GM19240 (cell line): Measurements from ENCODE around the gene RARRES1.
A peak's percentile ranks its signal among the peaks of the same experiment; 100 is the strongest.

Source experiments
- DNase-seq: peaks from one replicate; pipeline ENCODE4 v3.0.0; 2011; ENCODE audit warnings: low spot score; ENCODE audit not compliant: insufficient read length

RARRES1 gene

DNA sequence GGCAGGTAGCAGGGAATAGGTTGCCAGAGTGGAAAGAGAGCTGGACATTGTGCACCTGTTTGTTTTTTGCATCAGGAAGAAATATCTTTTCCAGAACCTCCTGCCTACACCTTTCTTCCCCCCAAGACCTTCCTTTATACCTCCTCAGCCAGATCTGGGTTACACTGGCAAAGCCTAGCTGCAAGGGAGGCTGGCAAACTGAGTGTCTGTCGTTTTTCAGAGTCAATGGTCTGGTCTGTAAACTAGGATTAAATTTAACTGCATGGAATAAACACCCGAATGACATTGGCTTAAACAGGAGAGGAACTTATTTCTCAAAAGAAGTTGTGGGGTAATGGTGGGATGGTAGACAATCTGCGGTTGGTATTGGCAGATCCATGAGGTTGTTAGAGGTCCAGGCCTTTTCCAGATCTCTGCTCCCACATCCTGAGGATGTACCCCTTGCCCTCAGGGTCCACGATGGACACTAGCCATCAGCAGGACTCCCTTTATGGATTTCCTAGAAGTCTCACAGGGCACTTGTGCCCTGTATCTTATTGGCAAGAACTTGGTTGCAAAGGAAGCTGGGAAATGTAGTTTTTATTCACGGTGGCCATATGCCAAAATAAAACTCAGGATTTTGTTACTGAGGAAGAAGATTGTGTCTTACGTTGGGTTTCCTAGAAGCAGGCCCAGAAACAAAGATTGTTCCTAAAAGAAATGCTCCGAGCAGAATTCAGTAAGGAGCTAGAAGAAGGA lies 3.2 kb upstream of the RARRES1 start:
- DNase-seq, result no peak

DNA sequence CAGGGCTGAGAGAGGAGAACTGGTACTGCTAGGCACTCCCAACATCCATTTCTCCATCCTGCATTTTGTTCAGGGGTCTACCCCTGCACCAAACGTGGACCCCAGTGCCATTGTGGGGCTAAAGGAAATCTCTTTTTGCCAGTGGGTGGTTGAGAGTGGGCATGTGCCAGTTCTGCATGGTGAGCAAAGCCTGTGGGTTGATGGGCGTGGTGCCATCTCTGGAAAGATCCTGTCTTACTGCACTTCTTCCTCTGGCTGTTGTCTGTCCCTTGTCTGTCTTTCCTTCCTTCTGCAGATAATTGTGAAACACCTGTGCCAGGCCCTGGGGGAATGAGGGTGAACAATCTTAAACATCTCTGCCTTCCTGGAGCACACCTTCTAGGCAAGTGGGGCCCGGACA lies 1.4 kb upstream of the RARRES1 start:
- DNase-seq, result no peak

DNA sequence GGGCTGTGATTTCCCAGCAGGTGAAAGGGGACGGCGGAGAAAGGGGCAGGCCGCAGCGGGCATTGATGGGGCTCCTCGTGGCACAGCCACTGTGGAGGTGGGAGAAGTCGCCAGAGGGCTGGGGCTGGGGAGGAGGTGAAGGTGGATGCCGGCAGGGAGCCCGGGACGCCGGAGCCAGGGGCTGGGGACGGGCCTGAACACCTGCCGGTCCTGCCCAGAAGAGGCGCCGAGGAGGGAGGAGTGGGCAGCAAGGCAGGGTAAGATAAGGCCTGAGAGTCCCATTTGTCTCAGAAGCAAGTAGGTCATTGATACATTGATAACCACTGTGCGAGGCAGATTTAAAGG lies 571 bp upstream of the RARRES1 start:
- DNase-seq, result no peak

DNA sequence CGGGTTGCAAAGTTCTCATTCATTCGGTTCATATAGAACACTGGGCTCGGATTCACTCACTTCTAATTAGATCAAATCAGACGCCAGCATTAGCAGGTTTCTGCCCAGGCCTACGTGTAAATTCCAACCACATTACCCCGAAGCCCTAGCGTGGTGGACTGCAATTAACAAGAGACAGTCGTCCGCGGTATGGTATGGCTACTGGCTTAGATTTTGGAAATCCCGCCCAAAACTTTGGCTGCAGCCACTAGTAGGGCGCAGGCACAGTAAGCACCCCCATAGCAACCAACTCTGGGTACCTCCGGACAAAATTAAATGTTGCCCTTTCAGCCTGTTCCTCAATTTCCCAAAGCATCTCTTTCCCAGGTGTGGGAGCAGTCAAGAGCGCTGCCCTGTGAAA lies 771 bp downstream of the RARRES1 start:
- no peak for DNase-seq

DNA sequence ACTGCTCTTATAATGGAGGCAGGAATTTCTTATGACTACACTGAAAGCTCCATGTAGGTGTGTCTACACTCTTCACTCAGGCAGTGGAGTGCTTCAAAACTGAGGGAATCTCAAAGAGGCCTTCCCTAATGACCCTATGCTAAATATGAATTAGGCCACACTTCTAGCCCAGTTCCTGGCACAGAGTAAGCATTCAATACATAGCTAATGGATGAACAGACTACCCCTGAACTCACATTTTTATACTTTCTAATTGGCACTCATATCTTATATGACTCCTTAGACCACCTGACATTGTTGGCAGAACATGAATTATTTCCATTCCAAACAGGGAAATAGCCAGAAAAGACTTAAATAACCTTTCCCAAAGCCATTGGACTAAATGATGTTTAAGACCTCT lies 3.4 kb downstream of the RARRES1 start:
- DNase-seq, result no peak

DNA sequence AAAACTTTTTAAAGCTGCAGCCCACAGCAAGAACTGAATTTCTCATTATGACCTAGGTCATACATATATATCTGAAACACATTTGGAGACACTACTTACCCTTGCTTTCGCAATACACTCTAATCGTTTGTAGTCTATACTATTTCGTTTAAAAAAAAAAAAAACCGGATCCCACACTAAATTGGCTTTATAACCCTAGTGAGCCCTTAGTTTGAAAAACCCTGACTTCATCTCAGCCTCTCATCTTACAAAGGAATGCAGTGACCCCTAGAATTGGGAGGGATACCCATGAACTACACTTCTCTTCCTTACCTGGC lies 4.2 kb downstream of the RARRES1 start:
- no peak for DNase-seq

DNA sequence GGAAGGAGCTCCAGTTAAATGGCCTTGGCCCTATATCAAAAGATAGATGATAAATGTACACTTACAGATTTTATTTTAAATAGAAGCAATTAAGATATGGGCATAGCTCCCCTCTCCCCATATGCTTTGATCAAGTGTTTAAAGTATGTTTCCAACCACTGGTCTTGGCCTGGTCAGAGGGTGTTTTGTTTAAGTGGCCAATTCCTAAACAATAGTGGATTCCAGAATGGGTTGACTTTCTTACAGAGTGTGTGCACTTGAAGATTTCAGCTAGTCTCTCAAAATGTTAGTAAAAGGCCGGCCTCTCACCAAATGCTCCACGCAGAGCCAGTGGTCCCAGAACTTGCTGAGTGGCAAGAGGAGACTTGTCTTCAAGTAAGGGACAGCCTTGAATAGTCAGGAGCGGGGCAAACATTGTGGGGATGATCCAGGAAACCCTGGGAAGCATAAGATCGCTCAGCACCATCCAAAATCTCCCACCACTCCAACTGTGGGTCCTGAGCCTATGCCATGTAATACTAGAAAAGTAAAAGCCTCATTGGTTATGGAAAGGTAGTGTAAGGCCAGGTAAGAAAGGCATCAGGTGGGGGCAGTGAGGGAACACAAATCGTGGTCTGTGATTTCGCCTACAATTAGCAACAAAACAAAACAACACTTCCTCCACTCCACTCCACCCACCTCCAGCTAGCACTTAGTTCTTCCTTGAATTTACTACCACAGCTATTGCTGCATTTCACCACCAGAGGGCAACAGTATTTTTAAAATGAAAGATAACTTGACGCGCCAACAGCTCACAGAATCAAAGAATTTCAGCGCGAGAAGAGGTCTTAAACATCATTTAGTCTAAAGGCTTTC lies 4.8 kb downstream of the RARRES1 start:
- peak; percentile 76 for DNase-seq

DNA sequence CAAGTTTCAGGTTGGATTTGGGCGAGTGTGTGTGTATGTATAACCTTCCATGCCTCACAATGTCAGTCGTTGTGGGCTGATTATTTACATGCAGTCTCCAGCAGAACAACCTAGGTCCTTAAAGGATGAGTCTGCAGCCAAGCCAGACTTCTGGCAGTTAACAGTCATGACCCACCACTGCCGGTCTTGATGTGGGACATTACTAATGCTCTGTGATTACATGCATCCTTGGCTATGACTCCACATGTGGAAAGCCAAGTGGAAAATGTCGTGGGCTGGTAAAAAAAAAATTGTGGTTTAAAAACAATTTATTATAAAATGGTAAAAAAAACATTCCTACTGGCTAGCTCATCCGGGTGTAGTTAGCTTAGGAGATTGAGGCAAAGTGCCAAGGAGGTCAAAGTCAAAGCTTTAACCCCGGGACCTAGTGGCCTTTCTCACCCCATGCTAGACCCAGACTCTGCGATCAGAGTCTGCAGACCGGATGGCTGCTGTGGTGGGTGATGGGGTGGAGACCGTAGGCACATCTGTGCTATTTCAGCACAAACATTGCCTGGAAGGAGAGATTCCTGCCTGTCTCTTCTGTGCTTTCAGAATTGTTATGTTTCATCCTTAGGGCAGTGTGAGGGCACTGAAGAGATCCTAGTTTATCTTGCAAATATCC lies 6.8 kb downstream of the RARRES1 start:
- no peak for DNase-seq

DNA sequence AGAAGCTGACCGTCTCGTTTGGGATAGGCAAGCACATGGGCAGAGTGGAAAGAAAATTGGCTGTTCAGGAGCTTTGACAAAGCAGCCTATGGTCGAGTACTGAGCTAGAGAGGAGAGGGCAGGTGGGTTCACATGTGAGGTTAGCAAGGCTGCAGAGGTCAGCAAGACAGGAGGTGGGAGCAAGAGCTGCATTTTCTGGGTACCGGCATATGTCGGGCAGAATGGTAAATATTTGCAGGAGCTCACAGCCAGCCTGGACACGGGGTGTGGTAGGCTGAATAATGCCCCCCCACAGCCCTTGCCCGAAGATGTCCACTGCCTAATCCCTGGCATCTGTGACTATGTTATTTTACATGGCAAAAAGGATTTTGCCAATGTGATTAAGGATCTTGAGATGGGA lies 8.3 kb downstream of the RARRES1 start:
- no peak for DNase-seq

DNA sequence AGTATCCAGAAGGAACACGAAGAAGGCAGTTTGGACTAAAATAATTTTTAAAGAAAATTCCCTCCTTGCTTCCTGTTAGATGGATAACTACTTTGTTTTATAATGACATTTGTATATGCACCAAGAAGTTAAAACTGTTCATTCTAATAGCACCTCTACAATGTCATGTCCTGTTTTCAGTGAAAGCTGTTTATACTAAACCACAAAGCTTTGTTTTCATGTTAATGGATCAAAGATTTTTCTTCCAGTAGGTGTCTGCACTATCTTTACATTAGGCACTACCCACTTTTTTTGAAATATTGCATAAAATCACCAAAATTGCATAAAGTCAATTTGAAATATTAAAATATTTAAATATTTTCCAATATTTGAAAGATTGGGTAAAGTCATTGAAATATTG lies 10.1 kb downstream of the RARRES1 start:
- DNase-seq, result no peak

DNA sequence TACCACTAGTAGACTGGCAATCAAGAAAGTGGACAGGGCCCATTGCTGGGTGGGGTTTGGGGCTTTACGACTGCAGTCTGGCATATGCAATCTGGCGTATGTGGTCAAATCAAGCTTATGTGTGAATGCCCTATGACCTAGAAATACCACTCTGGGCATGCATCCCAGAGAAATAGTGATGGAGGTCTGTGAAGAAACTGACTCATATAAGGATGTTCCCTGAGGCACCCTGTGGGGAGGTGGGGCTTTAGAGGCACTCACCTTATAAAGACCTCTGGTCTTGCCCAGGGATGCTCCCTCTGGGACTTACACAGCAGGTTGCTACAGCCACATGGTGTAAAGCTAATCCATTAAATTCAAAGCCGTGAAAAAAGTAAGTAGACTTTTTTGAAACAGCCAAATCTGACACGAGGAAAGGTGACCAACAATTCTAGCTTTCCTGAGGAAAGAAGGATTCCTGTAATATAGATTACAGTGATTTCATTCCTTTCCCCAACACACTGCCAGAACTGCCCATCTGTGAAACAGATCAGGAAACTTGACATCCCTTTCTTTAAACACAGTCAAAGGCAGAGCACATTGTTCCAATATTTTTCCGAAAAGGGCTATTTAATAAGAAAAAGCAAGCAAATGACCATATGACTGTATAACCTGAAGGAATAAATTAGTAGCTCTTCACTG lies 13.6 kb downstream of the RARRES1 start:
- no peak for DNase-seq

DNA sequence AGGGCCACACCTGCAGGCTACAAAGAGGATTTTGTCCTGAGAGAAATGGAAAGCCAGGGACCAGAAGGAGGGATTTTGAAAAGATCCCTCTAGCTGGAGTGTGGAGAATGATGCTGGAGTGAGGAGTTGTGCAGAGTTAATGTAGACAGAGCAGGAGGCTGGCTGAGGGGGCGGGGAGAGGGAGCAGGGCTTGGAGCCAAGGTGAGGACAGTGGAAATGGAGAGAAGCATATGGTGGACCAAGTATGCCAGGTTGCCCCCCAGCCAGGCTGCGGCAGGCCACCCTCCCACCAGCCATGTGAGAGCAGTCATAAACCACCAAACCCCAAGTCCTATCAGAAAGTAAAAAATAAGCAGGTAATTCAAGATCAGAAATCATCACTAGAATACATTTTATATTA lies 14.7 kb downstream of the RARRES1 start:
- no peak for DNase-seq

DNA sequence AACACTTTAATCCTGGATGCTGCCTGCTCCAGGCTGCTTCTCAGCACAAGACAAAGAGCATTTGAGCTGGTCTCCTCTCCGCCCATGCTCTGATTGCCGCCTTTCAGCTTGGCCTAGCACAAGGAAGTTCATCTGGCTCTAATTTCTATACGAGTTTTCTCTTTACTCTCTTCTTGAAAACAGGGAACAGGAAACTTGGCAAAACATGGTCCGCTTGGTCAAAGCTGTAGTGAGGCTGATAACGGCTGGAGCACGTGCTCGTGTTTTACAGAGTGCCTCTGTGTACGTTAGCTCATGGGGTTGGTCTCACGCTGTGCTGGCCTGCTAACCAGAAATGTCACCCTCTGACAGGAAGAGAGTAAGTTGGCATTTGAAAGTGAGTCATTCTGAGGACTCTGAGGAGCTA lies 19.2 kb downstream of the RARRES1 start:
- DNase-seq, result no peak

DNA sequence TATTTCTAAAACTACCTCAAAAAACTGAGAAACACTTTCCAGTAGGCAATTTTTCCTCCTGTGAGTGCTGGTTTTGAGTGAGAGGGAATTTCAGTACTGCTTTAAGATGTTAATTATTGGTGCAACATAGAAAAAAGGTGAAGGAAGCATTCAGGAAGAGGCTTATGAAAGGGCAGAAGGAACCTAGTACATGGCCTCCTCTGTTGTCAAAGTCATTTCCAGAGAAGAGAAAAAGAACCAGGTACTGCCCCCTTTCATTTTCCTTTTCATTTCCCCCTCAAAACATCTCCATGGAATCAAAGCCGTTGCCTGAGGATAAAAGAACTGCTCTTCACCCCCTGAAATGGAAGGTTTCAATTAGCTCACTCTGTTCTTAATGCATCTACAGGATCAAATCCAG lies 19.8 kb downstream of the RARRES1 start:
- no peak for DNase-seq

DNA sequence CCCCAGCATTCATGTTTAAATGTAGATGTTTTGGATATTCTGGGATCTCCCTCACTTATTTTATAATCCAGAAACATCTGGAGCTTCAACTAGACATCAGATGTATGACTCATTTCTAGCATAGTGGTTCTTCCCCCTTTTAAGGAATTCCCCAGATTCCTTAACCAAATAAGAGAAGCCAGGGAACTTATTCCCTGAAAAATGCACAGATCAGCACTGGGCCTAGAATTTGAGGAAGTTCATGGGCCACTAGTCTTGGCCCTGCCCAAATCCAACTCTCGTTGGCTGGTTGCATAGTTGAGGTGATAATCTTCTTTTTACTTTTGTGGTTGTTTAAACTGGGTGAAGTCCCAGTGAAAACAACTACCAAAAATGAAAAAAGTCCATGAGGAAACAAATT lies 20.4 kb downstream of the RARRES1 start:
- DNase-seq, result no peak

DNA sequence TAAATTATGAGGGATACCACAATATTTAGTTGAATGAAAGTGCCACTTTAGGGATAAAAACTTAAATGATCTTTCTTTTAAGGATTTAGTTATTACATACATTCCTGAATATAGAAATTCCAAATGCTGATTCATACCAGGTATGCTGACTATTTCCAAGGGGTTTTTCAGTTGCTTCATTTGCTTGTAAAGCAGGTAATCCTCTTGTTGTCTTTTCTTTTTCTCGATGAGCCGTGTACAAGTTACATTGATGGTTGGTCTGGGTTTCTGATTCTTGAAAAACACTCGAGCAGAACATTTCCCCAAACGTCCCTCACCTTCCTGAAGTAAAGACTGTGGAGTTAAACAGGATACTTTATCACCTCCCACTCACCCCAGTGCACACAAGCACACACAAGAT lies 21.7 kb downstream of the RARRES1 start:
- DNase-seq, result no peak

DNA sequence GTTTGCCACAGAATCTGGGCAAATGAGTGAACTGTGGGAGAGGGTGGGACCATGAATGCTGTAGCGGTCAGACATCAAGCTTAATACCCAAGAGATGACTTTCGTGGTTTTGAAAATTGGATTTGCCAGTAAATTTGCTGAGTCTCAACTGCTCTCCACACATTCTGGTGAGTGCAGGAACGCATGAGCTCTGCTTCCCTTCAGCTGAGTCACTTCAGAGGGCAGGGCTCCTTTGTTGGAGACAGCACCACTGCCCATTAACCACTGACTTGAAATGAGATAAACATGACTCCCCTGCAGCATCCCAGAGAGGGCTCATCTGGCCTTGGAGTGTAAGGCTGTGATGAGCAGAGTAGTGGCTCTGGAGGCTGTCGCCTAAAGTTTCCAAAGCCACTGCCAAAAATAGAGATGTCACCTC lies 22.6 kb downstream of the RARRES1 start:
- no peak for DNase-seq

DNA sequence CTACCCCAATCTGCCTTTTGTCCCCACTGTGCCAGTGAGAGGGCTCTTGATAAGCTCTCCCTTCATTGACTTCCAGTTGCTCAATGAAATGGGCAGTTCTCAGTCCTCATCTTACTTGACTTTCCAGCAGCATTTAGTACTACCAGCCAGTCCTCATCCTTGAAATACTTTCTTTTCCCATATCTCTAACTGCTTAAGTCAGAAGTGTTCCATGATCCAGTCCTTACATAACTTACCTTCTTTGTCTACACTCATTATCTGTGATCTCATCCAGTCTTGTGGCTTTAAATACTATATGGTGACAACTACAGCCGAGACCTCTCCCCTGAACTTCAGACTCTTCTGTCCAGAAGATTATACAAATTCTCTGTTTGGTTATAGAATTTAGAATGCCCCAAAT lies 28.7 kb downstream of the RARRES1 start:
- no peak for DNase-seq

DNA sequence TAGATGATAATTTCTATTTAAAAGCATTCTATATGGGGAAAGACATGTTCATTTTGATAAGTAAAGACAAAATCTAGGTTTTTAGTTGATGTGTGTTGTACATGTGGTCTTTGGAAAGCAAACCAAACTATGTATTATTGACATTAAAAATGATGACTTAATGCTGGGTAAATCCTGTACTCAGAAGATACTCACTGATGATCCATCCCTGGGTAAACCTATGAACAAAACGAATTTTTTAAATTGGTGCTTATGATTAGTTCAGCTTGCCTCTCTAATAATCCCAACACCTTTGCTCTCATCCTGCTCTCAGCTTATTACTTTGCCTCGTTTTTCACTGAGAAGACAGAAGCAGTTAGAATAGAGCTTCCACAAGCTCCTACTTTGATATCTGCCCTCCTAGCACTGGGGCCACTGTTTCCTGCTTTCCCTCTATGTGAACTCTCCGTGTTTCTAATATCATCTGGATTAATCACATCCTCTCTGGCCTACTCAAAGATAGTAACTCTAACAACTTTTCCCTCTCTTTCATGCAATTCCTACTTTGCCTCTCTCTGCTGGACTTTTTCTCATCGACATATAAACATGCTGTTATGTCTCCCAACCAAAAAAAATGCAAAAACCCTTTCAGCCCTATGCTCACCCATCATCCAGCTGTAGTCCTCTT lies 29.3 kb downstream of the RARRES1 start:
- DNase-seq, result no peak

DNA sequence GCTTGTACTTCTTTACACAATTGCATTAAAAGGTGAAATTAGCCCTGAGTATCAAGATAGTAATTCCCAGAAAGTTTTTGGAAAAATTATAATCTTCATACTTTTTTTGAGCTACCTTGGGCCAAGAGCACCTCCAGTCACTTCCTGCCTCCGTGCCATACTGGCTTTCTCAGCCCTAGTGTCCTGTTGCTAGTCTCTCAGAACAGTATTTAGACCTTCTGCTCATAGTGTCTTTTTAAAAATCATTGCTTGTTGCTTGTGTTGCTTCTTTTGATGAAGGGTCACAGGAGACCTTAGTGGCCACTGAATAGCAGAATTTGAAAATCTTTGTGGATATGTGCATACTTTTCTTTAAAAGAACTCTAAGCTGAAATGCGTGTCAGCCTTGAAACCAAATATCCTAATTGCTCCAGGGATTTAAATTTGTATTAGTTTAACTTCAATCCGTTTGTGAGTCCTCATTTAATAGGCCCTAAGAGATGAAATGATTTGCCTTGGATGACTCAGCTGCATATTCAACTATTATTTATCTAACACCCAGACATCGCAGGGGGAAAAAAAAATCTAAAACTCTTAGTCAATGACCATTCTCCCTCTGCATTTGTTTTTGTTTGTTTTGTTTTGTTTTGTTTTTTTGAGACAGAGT lies 30.7 kb downstream of the RARRES1 start:
- DNase-seq, result no peak

DNA sequence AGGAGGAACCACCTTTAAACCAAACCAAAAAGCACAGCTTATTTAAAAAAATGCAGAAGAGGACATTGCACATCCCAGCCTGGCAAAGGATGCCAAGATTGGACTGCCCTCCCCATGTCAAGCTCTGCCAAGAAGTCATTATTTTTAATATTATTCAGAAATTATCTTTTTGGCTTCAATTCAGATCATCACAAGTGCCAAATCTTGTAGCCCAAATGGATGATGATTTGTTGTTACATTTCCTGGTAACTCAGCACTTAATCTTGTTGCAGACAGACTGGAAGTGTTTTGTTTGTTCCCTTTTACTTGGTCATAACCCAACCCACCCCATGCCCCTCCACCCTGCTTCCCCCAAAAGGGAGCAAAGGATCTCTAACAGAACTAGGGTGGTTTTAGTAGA lies 31.7 kb downstream of the RARRES1 start:
- no peak for DNase-seq
